SK-MEL-5 (cell line): ENCODE measurements around the gene UMPS. TPM values are rescaled to one million over a fixed set of nuclear protein-coding genes. Genes with fewer than 3 reads are reported as not detected.
A peak's percentile ranks its signal among the peaks of the same experiment; 100 is the strongest.

Experiments used
- DNase-seq: peaks from one replicate; pipeline ENCODE4 v3.0.0-alpha.2; 2016; ENCODE audit warnings: low read depth, low spot score
- in situ Hi-C: cut with HindIII; loops from 2 replicates; pipeline ENCODE4 v1.10.0; 2016; ENCODE audit warnings: low sequenced_read_pairs, high pct_unique_total_duplicates, low pct_unique_long_range_greater_than_20kb
- total RNA-seq: library from RNA; depleted of rRNA; stranded (reverse); fragments of >200 nt; shearing (Covaris generic); gene quantifications from 2 replicates; pipeline ENCODE4 v1.2.3, GENCODE V29; 2014

The UMPS gene
- total RNA-seq, 1 experiment from 2014 or later = 37.3 TPM

DNA sequence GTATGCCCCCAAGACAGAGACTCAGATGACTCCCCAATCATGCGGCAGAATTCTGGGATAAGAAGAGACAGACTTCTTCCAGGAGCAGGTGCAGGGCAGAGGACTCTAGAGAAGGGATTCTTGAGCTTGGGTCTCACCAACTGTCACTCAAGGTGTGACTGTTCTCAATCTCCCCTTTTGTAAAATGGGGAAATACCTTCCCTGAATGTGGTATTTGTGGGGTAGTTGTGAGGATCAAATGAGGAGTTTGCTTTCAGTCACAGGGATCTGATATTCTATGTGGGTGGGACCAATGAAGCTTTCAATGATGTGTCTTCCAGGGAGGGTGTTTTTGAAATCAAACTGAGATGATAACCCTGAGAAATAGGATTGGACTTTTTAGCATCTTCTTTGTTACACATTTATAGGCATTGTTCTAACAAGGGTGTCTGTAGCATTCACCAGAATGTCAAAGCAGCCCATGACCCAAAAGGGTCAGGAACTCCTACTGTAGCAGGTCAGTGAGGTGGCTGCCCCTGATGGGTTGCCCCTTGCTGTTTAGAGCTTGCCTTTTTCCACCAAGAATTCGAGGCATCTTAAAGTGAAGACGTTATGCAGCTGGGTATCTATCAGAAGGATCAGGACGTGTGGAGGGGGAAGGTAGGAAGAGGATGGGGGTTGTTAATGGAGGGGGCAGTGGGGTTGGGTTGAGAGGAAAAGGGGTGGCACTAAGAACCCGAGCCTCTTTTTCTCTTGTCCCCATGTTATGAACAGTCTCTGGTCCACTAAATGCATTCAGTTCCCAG lies 28.8 kb downstream of the UMPS start:
- in situ Hi-C loops = no loop called here
- DNase-seq = no peak

DNA sequence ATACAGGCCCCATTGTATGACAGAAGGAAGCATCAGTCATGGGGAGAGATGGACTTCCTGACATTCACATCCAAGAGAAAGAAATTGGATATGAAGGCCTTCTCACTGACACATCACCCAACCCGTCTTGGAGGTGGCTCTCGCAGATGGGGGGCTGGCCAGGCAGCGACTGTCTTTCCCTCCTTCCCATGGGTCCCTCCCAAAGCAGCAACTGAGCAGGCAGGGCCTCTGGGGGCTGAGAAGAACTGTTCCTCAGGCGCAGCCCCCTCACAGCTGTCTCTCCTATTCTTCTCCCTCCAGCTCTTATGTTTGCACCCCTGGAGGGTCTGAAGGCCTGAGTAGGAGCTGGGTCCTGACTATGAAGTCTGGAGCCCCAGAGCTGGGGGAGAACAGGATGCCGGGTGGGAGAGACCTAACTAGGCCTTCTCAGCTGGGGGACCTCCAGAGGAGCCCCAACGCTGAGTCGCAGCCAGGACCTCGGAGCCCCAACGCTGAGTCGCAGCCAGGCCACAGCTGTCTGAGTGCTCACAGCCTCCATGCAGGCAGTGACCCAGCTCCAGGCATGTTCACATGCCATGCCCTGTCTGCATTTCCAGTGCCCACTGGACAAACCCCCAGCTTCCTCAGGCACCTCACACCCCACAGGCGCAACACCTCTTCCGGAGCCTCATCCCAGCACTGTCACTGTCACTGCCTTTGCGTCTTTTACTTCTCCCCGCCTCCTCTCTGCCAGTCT lies 29.6 kb downstream of the UMPS start:
- in situ Hi-C loops = no loop called here
- DNase-seq = no peak

DNA sequence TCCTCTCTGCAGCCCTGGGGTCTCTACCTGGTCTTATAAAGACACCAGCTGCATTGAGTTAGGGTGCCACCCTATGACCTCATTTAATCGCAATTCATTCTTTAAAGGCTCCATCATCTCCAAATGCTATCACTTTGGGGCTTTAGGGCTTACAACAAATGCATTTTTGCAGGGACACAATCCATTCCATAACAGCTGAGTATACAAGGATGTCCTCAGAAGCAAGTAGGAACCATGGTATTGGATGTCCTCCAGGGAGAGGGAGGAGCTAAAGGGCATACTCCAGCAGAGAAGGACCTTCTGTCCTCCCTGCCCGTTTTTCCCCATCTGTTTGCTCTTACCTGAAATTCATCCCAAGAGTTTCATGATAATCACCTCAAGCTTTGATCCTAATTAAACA lies 30.3 kb downstream of the UMPS start:
- in situ Hi-C loops = no loop called here
- peak; percentile 50 for DNase-seq

DNA sequence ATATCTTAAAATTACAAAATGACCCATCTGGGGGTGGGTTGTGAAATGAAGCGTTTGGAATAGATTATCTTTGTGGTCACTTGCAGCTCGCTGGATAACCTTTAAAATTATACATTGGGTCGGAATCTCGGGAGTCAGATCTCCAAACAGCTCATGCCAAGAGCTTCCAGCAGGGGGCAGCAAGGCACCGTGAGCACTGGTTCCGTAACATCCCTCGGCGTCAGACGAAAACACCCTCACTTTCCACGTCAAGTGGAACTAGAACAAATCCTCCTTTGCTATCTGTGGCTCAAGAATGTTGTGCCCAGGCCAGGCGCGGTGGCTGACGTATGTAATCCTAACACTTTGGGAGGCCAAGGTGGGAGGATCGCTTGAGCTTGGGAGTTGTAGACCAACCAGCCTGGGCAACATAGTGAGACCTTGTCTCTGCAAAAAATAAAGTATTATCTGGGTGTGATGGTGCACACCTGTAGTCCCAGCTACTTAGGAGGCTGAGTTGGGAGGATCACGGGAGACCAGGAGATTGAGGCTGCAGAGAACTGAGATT lies 31.1 kb downstream of the UMPS start:
- DNase-seq = peak; percentile 84
- in situ Hi-C loops = no loop called here

DNA sequence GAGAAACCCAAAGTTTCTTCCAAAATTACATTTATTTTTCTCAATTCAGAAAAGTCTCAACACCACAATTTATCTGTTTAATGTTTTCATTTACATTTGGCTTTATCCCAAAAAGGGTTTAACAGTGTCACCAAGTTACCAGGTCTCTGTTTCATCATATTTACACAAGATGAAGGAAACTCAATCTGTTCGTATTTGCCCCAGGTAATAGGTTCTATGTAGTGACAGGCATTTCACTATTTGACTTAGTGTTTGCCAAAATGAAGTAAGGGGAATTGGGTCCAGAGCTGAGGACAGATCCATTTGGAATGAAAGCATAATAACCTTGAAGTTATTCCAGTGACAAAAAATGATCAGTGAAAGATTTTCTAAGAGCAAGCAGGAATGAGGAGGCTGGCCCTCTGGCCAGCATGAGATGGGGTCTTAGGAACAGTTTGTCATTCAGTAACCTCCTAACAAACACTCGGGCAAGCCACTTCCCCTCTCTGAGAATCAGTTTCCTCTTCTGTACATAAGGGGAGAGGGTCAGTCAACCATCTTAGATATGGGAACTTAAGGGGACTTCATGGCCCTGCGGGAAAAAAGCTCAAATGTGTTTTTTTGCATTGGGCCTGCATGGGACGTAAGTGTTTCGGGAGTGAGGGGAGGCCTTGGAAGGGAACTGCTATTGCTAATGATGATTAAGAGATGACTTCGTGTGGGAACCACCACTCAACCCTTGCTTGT lies 31.8 kb downstream of the UMPS start:
- in situ Hi-C loops = no loop called here

DNA sequence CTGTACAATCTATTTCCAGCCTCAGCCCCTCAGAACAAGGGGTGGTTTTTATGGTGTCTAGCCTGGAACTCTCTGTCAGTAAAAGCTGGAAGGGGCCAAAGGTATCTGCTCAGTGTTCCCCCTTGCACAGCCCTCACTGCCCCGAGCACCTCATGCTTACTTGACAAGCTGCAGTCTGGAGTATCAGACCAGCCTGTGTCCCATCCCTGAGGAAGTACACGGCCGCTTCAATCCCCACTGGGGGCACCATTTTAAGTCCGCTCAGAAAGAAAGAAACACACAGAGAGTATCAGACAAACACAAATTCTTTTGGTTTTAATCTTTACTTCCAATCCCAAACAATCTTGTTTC lies 32.4 kb downstream of the UMPS start:
- DNase-seq = no peak
- in situ Hi-C loops = no loop called here

More for the DNA sequence above, 31.8 kb downstream of the UMPS start:
- DNase-seq = no peak

DNA sequence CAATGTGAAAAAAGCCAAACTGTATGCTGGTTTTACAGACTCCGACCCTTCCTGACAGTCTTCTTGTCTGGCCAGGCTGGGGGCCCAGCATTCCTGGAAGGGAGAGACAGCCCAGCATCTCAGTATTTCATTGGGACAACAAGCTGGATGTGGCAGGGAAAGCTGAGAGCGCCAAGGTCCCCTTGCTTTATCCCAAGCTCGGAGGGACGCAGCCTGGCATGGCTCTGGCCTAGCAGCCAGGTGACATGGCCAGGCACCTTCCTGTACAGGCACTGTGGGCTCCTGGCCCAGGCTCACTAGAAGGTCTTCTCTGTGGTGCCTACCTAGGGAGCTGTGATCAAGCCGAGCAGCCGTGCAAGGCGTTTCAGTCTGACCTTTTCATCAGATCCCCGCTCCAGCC lies 33.0 kb downstream of the UMPS start:
- no peak for DNase-seq
- in situ Hi-C loops = no loop called here

DNA sequence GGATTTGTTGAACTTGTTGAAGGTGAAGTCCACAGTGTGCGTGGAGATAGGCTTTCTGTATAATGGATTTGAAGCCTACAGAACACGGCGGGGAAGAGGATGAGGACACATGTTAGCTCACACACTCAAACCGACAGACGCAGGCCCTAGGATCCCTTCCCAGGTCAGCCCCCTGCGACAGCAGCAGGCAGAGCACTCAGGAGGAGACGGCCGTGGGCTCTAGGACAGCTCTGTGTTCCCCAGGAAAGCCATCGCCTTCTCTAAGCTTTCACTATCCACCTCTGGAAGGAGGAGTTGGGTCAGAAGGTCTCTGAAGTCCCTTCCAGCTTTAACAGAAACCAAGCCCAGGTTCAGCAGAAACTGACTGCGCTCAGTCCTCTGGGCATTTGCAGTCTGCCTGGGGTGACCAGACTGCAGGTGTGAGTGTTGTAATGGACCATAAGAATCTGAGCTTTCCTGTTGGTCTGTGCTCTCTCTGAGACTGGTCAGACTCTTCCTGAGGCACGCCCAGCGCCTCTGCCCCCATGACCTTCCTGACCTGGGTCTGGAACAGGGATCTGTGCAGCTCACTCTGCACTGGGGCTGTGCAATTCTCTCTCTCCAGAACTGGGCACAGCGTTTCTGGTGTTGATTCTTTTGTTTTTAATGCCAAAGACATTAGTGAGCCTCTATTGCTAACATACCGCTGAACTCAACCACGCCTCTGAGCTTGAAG lies 33.5 kb downstream of the UMPS start:
- in situ Hi-C loops = no loop called here
- DNase-seq = no peak

DNA sequence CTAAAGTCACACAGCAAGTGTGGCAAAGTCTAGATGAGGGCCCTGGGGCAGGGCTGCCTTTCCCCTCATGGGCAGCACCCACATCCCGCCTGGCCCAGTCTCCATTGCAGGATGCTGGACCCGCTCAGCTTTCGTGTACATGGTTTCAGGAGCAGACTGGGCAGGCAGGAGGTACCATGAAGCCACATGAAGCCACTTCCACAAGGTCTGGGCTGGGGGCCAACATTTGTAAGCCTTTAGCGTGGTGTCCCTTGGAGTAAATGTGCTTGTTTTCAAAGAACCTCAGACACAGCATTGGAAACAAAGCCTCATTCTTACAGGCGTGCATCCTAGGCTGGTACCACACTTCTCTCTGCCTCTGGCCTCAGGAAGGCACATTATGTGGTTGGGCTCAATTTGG lies 34.5 kb downstream of the UMPS start:
- in situ Hi-C loops = no loop called here
- peak; percentile 36 for DNase-seq

DNA sequence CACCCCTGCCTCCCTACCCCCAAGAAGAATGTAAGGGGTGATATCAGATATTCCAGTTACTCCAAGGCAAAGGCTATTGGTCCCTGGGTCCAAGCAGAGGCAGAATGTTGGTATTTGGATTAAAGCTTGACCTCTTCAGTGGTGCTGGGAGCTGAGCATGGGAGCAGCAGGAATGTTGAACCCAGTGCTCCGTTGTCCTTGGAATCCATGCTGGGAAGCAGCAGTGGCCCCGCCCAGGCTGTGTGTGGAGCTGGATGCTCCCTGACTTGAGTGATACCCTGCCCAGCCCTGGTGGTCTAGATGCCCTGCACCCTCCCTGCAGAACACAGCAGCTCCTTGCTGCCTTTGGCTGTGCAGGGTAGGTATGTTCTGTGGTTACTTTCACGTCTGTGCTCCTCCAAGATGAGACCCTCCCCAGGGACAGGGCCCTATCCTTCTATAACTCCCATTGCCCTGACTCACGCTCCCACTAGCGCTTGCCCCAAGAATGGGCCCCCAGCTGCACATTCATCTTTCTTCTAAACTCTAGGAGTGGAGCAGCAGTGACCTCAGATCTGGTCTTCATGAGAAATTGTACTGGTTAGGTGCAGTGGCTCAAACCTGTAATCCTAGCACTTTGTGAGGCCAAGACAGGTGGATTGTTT lies 35.1 kb downstream of the UMPS start:
- in situ Hi-C loops = no loop called here
- no peak for DNase-seq

DNA sequence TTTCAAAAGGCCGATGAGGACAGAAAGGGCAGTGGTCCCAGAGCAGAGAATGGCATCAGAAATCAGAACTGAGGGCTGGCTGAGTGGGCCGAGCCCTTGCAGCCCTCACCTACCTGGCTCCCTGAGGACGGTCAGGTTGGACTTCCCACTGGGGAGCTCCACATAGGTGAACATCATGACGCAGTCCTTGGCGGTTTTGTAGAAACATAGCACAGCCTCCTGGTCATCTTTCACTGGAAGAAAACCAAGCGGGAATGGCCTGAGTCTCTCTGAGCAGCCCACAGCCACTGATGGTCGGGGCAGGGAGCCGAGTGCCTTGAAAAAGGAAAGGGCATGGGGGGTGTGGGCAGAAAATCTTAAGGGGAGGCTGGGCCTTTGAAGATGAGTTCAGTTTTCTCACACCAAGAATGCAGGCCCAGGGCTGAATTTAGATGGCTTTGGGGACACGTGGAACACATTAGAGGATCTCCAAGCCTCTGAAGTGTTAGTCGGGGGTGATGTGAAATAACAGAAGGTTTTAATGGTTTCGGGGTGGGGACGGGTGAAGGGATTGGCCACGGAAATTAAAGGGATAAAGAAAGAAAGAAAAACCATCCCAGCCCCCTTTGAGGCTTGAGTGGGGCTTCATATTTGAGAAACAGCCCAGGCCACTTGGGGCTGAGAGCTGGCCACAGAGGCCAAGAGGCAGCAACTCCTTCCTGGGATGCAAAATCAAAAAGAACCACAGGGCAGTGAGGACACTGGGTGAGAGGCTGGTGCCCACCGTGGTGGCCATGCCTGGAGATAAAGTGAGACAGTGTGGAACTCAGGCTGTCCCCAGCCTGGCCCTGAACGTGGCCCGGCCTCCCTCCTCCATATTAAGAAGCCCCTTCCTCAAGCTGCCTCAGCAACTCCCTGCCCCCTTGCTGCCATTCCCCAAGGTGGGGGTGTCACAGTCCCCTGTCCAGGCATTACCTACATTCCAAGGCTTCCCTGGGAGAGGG lies 36.2 kb downstream of the UMPS start:
- in situ Hi-C loops = no loop called here
- no peak for DNase-seq

DNA sequence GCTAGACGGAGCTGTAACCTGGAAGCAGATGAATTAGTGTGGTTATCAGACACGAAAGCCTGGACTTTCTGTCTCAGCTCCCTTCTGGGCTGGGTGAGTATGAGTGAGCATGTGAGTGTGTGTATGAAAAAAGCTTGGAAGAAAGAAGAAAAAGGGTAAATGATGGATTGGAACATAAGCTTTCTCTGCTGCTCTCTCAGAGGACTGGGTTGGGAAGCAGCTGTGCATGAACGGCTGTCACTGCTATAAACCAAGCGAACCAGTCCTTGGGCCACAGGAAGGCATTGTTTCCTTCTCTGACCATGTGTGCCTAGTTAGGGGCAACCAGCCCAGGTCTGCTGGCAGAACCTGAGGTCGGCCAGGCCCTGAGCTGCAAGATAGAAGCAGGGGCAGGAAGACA lies 37.0 kb downstream of the UMPS start:
- DNase-seq = no peak
- in situ Hi-C loops = no loop called here

DNA sequence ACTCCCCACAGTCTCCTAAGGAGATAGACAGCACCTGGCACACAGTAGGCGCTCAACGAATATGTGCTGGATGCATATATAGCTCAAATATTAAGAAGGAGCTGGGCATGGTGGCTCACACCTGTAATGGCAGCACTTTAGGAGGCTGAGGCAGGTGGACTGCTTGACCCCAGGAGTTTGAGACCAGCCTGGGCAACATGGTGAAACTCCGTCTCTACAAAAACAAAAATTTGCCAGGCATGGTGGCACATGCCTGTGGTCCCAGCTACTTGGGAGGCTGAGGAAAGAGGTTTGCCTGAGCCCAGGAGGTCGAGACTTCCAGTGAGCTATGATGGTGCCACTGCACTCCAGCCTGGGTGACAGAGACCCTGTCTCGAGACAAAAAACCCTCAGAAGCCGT lies 37.4 kb downstream of the UMPS start:
- DNase-seq = no peak
- in situ Hi-C loops = no loop called here

DNA sequence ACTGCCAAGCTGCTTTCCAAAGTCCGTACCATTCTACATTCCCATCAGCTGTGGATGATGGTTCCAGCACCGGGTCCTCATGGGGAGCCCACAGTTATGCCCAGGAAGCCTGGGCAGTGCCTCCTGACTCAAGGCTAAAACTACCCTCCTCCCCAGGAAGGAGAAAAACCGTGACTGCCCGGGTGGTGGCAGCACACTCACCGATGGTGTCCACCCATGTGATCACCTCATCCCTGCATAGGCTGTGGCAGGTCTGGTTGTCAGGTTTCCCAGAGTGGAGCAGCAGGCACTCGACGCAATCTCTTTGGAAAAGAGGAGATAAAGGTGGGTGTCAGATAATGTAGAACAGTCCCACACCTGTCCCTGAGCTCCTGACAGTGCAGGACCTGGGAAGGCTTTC lies 38.6 kb downstream of the UMPS start:
- in situ Hi-C loops = no loop called here
- DNase-seq = peak; percentile 49

DNA sequence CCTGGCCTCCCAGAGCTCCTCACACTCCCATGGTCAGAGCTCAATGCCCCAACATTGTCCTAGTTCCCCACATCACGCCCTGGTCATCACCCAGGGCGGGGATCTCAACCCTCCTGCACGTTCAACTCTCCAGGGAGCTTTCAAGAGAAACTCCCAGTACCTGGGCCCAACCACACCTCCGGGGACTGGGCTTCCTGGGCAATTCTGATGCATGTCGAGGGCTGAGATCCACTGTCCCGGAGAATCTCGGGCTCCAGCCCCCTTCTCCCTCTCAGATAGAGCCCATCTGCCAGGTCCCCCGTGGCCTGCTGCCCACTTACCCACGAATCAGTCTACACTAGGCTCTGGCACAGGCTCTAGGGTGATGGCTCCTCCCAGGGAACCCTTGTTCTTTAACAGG lies 39.2 kb downstream of the UMPS start:
- in situ Hi-C loops = no loop called here

DNA sequence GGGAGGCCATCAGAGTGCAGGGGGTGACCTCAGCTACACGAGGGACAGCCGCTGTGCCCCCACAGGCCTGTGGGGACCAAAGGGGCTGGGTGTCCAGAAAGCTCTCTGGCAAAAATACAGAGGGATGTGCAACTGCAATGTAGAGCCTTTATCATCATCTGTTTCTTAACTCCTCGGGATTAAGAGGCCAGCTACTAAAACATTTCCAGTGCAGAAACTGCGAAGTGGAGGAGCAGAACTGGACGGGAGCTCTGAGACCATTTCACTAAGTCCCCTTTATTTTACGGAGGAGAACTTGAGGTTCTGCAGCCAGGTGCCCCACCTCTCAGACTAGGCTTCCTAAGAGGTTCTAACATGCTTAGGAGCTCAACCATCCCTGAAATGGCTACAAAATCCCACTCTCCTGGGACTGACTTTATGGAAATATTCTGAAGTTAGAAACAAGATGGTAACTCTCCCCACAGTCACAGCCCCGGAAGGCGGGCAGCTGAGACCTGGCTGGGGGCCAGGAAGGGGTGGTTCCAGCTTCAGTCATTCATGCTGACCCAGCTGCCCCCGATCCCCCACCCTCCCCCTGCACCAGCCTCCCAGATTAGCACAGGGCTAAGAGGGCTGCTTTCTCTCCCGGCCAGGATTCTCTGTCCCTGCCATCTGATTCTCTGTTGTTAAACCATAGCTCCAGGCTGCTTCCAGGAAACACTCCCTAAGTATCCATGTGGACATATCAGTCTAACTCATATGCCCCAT lies 40.3 kb downstream of the UMPS start:
- peak; percentile 28 for DNase-seq
- in situ Hi-C loops = no loop called here

More for the DNA sequence above, 39.2 kb downstream of the UMPS start:
- no peak for DNase-seq
